HG03565 (cell line): ENCODE data around the gene EPB41L4B.

ENCODE experiments used
- ATAC-seq: cut with Tn5 transposase; IDR thresholded peaks from one replicate; pipeline ENCODE4 v1.9.1; 2021; ENCODE audit warnings: mild to moderate bottlenecking, moderate library complexity; ENCODE audit not compliant: unreplicated experiment

EPB41L4B gene

DNA sequence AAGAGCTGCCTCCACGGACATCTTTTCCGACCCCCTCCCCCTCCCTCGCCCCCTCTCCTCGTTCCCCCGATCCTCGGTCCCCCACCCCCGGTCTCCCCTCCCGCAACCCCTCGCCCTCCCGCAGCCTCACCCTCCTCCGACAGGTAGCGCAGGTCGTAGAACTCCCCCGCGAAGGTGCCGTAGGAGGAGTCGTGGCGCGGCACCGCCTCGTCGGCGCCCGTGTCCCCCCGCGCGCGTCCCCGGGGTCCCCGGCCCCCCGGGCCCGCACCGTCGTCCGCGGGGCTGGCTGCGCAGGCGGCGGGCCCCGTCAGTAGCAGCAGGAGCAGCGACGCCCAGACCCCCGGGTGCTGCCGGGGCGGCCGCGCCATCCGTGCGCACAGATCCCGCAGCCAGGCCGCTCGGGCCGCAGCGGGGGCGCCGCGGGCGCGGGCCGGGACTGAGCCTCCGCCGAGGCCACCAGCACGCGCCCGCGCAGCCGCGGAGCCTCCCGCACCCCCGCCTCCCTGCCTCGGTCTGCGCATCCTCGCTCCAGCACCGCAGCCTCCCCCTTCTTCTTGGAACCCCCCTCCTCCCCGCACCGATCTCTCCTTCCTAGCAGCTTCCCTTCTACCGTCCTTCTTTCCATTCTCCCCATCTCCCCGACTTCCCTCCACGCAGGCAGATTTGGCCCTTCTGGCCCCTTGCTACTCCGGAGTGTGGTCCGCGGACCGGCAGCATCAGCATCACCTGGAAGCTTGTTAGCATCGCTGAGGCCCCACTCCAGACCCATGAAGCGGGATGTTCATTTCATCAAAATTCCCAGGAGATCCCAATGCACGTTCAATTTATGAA, 153.9 kb downstream of the EPB41L4B start, which contains the start of gene FRRS1L:
Gene FRRS1L (minus strand): TSS at position 479 of the 831 bp plus-strand sequence. CDS start 111 bp downstream, at position 368.
- no peak for ATAC-seq

DNA sequence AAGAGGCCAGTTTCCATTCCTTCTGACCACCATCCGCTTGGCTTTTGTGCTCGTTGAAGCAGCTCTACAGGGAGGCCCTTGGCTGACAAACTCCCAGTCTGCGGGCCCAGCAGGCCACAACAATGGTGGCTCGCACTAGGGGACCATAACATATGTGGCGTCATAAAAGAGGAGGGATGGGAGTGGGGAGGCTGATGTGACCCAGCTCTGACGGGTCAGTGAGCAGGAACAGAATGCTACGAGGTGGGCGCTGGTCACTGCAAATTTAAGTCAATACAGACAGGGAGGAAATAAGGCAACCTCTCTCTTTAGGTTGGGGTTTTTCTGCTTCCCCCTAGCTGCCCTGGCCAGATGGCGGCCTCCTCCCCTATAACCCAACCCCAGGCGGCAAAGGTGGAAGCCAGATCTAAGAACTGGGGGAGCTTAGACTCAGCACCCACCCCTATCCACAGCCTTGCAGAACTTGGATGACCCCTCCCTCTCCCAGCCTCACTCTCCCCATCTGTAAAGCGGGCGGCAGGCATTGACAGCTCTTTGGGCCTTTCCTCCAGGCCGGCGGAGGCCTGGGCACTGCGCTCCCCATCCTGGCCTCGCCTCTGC, 154.6 kb downstream of the EPB41L4B start:
- no peak for ATAC-seq

GRCh38 chr9:109164042-109164441, 156.8 kb downstream of the EPB41L4B start:
- ATAC-seq = no peak

GRCh38 chr9:109163194-109163593, 157.7 kb downstream of the EPB41L4B start:
- ATAC-seq = no peak

DNA sequence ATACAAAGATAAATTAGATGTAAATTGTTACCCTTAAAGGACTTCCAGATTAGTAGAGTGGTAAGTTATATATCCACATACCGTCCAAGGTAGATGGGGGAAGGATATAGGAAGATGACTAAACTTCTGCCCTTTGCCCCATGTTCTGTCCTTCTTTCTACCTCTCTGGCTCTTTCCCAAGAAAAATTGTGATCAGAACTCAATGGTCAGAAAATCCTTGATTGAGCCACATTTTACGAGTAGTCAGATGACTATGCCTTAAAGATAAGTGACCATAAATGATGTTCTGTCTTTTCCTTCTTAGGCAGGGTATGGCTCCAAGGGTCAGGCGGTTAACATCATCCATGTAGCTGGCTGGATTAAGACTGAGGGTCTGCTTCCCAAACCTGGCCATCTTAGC, 158.2 kb downstream of the EPB41L4B start:
- no peak for ATAC-seq

- no peak for ATAC-seq
Observed at GRCh38 chr9:109161471-109161870, 159.4 kb downstream of the EPB41L4B start.

DNA sequence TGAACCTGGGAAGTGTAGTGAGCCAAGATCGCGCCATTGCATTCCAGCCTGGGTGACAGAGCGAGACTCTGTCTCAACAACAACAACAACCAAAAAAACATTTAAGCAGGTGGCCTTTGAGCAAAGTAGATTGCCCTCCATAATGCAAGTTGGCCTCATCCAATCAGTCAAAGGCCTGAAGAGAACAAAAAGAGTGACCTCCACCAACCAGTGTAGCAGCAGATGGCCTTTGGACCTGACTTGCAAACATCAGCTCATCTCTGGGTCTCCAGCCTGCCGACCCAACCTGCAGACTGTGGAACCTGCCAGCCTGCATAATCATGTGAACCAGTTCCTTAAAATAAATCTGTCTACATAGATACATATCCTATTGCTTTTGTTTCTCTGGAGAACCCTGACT, 161.3 kb downstream of the EPB41L4B start:
- no peak for ATAC-seq

- no peak for ATAC-seq
Observed at GRCh38 chr9:109158651-109159050, 162.2 kb downstream of the EPB41L4B start.

GRCh38 chr9:109156708-109157107, 164.2 kb downstream of the EPB41L4B start:
- no peak for ATAC-seq

GRCh38 chr9:109150925-109151545, 169.8 kb downstream of the EPB41L4B start:
- ATAC-seq = no peak

DNA sequence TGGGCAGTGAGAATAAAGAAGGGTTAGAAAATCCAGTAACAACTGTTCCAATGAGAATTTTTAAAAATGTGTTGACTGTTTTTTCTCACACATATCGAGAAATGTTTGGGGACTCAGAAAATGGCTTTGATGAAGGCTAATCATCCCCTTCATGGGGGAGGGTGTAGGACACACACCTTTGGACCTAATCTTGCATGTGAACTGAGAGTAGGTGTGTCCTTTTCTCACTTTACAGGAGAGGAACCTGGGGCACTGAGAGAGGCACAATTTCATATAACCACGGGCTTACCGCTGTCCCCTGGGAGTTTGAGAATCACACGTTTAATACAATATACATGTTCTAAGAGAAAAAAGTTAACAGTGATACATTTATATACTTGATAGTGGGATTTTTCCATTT, 171.1 kb downstream of the EPB41L4B start:
- no peak for ATAC-seq

- ATAC-seq = no peak
Observed at GRCh38 chr9:109149089-109149488, 171.8 kb downstream of the EPB41L4B start.

DNA sequence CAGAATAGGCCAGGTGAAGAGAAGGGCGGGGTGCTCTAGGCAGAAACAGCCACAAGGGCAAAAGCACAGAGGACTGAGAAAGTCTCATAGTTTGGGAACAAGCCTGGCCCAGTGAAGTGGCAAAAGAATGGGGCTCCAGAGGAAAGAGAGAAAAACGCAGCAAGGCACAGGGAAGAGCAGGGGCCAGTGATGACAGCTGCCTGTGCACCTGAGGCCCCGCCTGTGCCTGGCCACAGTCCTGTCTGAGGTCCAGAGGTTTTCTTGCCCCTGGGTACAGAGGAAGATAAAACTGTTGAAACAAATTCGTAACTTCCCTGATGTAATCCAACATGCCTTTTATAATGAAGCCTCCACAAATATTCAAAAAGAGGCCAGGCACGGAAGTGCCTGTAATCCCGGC, 175.8 kb downstream of the EPB41L4B start:
- ATAC-seq = no peak

DNA sequence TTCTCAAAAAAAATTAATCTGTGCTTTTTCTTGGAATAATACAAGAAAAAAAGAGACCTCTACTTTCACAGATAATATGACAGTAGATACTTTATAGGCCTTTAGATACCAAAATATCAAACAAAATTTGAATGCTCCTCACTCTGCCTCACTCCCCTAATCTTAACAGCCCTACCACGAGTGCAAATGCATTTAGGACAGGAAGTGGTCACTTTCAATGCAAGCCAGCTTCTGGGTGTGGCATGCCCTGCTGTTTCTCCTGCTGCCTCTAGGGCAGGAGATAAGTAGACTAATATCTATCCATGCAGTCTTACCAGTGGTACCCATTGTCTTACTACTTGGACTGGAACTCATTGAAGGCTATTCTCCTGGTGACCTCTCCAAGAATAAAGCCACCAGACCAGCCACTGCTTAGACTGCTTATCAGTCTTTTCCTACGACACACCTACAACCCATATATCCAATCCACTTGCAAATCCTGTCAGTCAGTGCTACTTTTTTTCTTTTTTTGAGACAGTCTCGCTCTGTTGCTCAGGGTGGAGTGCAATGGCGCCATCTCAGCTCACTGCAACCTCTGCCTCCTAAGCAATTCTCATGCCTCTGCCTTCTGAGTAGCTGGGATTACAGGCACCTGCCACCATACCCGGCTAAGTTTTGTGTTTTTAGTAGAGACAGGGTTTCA, 176.8 kb downstream of the EPB41L4B start:
- peak; percentile 95 for ATAC-seq

DNA sequence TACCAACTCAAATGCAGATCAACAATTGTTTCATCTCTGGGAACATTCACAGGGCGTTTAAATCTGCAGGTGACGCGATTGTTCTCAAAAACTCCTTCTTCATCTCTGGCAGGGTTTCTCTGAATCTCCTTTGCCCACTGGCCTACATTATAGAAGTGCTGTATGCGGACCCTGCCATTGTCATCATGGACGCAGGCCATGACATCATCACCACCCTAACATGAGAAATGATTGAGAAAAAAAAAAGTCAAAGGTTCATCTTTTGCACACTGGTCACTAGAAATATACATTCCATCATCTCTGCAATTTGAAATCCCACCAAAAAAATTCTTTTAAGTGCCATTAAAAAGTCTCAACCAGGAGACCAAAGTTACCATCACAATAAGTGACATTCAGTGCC, 179.5 kb downstream of the EPB41L4B start:
- no peak for ATAC-seq

- no peak for ATAC-seq
Observed at GRCh38 chr9:109139851-109140250, 181.0 kb downstream of the EPB41L4B start.

DNA sequence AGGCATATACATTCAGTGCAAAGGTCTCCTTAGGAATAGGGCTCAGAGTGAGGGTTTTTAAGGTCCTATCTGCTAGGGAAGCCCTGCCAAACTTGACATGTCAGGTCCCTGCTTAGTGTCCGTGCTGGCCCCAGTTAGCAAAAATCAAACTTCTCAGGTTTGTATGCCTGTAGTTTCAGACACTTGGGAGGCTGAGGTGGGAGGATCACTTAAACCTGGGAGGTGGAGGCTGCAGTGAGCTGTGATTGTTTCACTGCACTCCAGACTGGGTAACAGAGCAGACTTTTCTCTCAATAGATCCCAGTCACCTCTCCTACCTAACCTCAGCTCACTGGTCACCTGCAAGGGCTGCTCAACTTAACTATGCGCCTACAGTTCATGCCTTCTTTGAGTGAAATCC, 182.4 kb downstream of the EPB41L4B start:
- no peak for ATAC-seq

GRCh38 chr9:109134167-109134578, 186.7 kb downstream of the EPB41L4B start:
- ATAC-seq = no peak

GRCh38 chr9:109133533-109133932, 187.3 kb downstream of the EPB41L4B start:
- no peak for ATAC-seq

DNA sequence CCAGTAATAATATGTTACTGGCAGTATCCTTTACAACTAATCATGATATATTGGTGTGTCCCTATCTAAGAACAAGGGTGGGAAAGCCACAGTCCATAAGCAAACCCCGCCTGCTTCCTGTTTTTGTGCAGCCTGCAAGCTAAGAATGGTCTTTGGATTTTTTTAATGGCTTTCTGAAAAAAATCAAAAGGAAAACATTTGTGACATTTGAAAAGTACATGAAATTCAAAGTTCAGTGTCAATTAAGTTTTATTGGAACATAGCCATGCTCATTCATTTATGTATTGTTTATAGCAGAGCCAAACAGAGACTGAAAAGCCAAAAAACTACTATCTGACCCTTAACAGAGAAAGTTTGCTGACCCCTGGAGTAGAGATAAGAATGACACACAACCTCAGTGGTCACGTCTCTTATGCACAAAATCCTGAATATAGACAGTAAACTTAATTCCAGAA, 188.3 kb downstream of the EPB41L4B start:
- ATAC-seq = no peak

- ATAC-seq = no peak
Observed at GRCh38 chr9:109129470-109130197, 191.2 kb downstream of the EPB41L4B start.
